B cell (primary cell): ENCODE measurements around the gene TASOR. TPM values are rescaled to one million over a fixed set of nuclear protein-coding genes. Genes with fewer than 3 reads are reported as not detected.

Experiments
- ATAC-seq: fragments of 200-7000 bp; cut with Tn5 transposase; one replicate; pipeline ENCODE4 v1.10.0; 2021; ENCODE audit warnings: low read depth, mild to moderate bottlenecking, moderate number of reproducible peaks, moderate library complexity
- CTCF ChIA-PET: fragments of 350-600 bp; sonication (Branson Sonifier 250); formaldehyde crosslinking; loops from one replicate; lab custom pipeline; 2021; ENCODE audit warnings: antibody characterized with exemption, inconsistent platforms; lab: Charles Lee
- POLR2A ChIA-PET: fragments of 350-600 bp; sonication (Branson Sonifier 250); formaldehyde crosslinking; loops from one replicate; lab custom pipeline; 2021; ENCODE audit warnings: antibody characterized with exemption; lab: Charles Lee
- DNase-seq: peaks from one replicate; pipeline ENCODE4 v3.0.0; 2013
- H2AFZ ChIP-seq: 2 replicates; pipeline ENCODE4 v1.6.1; 2012; ENCODE audit warnings: mild to moderate bottlenecking, low read depth, low read length; ENCODE audit not compliant: insufficient read depth, poor library complexity, severe bottlenecking
- H3K27ac ChIP-seq, 2 donors: 1 replicate in 1 of 2; 2 replicates in 1 of 2; pipeline ENCODE4 v1.5.1; 2012 to 2013; ENCODE audit warnings: low read length in 2 of 2, mild to moderate bottlenecking in 2 of 2, moderate library complexity in 1 of 2
- H3K27me3 ChIP-seq, 4 experiments: fragments of 200-600 bp in 1 of 4; sonication (generic) in 1 of 4; replicated peaks in 1 of 4; 1 replicate in 2 of 4; 2 replicates in 2 of 4; pipeline versions ENCODE4 v1.6.1 to v1.7.0; 2013 to 2016; ENCODE audit warnings: low read length in 3 of 4, mild to moderate bottlenecking in 2 of 4, mixed read lengths in 1 of 4, moderate library complexity in 1 of 4; ENCODE audit not compliant: insufficient read depth in 4 of 4, control insufficient read depth in 3 of 4; ENCODE audit errors: control extremely low read depth in 1 of 4
- H3K36me3 ChIP-seq, 2 experiments: replicated peaks in 1 of 2; 1 replicate in 1 of 2; 2 replicates in 1 of 2; pipeline versions ENCODE4 v1.6.1 to v1.7.1; 2013; ENCODE audit warnings: low read length in 1 of 2; ENCODE audit not compliant: insufficient read depth in 2 of 2, control insufficient read depth in 1 of 2; ENCODE audit errors: control extremely low read depth in 1 of 2, extremely low read depth in 1 of 2
- H3K4me1 ChIP-seq, 2 donors: fragments of 200-600 bp in 1 of 2; sonication (generic) in 1 of 2; 1 replicate in 1 of 2; 2 replicates in 1 of 2; pipeline versions ENCODE4 v1.5.1 to v1.6.1; 2013 to 2017; ENCODE audit warnings: low read length in 2 of 2; ENCODE audit not compliant: control insufficient read depth in 2 of 2, insufficient read depth in 2 of 2
- H3K4me2 ChIP-seq: replicated peaks from 2 replicates; pipeline ENCODE3; 2012; ENCODE audit warnings: mild to moderate bottlenecking, low read depth, low read length; ENCODE audit not compliant: poor library complexity, severe bottlenecking
- H3K4me3 ChIP-seq, 5 experiments: fragments of 200-600 bp in 1 of 5; sonication (generic) in 1 of 5; 1 replicate in 3 of 5; 2 replicates in 2 of 5; pipeline versions ENCODE4 v1.5.1 to v1.7.0; 2011 to 2016; ENCODE audit warnings: low read length in 4 of 5, mild to moderate bottlenecking in 4 of 5, low read depth in 2 of 5, control low read depth in 1 of 5, moderate library complexity in 1 of 5; ENCODE audit not compliant: insufficient read depth in 1 of 5; ENCODE audit errors: control extremely low read depth in 1 of 5, extremely low read depth in 1 of 5
- H3K79me2 ChIP-seq: fragments of 200-600 bp; sonication (generic); one replicate; pipeline ENCODE4 v1.6.0; 2016; ENCODE audit warnings: low read length; ENCODE audit not compliant: control insufficient read depth, insufficient read depth
- H3K9ac ChIP-seq: fragments of 200-600 bp; sonication (generic); 2 replicates; pipeline ENCODE4 v1.6.1; 2017; ENCODE audit warnings: mild to moderate bottlenecking, low read length, moderate library complexity
- H3K9me3 ChIP-seq, 3 donors: one replicate each; pipeline versions ENCODE4 v1.6.1 to v1.7.1; 2013; ENCODE audit warnings: low read length in 2 of 3; ENCODE audit not compliant: control insufficient read depth in 2 of 3, insufficient read depth in 1 of 3; ENCODE audit errors: control extremely low read depth in 1 of 3
- H4K20me1 ChIP-seq: 2 replicates; pipeline ENCODE4 v1.6.0; 2012; ENCODE audit warnings: mild to moderate bottlenecking, low read length; ENCODE audit not compliant: insufficient read depth, control insufficient read depth, poor library complexity, severe bottlenecking
- H3K27ac Mint-ChIP-seq: one replicate; pipeline ENCODE4 v1.8.0; 2021; ENCODE audit warnings: mixed read lengths
- H3K27me3 Mint-ChIP-seq: one replicate; pipeline ENCODE4 v1.8.0; 2021; ENCODE audit warnings: mixed read lengths
- H3K4me1 Mint-ChIP-seq: one replicate; pipeline ENCODE4 v1.8.0; 2021; ENCODE audit warnings: mixed read lengths
- H3K4me3 Mint-ChIP-seq: one replicate; pipeline ENCODE4 v1.8.0; 2021; ENCODE audit warnings: mixed read lengths
- H3K9me3 Mint-ChIP-seq: one replicate; pipeline ENCODE4 v1.8.0; 2022; ENCODE audit warnings: mixed read lengths; ENCODE audit not compliant: insufficient read depth
- CTCF ChIP-seq: fragments of 200-600 bp; IDR thresholded peaks from one replicate; pipeline ENCODE4 v1.8.0; 2022; ENCODE audit warnings: antibody characterized with exemption, mild to moderate bottlenecking
- EZH2 ChIP-seq: IDR thresholded peaks from 2 replicates; pipeline ENCODE4 v1.6.1; 2012; ENCODE audit warnings: borderline replicate concordance, low read depth, mild to moderate bottlenecking, moderate library complexity, low read length; ENCODE audit not compliant: insufficient read depth, poor library complexity, severe bottlenecking
- WGBS: methylation state at CpG from one replicate; pipeline ENCODE4 v1.1.5; 2013; ENCODE audit warnings: missing lambda C conversion rate; ENCODE audit not compliant: insufficient coverage; 5-methylcytosine and 5-hydroxymethylcytosine counted together
- intact Hi-C: fragments of 100-400 bp; cut with micrococcal nuclease; formaldehyde crosslinking; loops from one replicate; pipeline ENCODE4 v1.10.0; 2022
- polyA plus RNA-seq: library from polyadenylated mRNA; depleted of rRNA; stranded (reverse); fragments of >200 nt; gene quantifications from 2 replicates; pipeline ENCODE4 v1.2.3, GENCODE V29; 2012
- total RNA-seq, 2 donors: library from RNA; stranded (reverse); fragments of 120-200 nt in 1 of 2; gene quantifications; 1 replicate in 1 of 2; 2 replicates in 1 of 2; pipeline versions ENCODE4 v1.2.3 to v1.2.4, GENCODE V29; 2013 to 2022

The TASOR gene
- total and polyA plus RNA-seq, 2 donors (not counting 1 experiment from before 2014, with no cell fraction given) = 30.9 to 105 TPM

DNA sequence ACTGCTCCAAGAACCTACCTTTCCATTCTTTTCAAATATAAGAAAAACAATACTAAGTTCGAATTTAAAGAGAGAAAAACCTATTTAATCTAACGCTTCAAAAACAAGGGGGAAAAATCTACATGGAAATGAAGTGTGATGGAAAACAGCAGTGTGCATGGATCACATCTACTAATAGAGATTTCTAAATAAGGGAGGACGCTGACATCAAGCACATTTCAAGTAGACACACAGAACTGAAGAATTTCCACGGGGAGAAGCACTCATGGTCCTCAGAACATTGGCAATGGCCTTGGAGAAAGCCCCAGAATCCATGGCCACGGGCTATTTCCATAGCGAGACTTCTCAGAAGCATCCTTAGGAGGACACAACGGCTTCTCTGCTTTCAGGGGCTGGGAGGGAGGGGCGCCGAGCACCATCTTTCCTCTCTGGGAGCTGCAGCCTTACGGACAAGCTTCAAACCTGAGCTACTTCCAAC lies 1.0 kb downstream of the TASOR start:
- WGBS = 1% methylated on average over 7 of the region's 10 CpGs
- peak overlapping the region; percentile 74 to 99 (median 85) for H3K4me3 ChIP-seq
- H3K9ac ChIP-seq = peak overlapping the region; percentile 88
- peak overlapping the region; percentile 99 for H3K27ac Mint-ChIP-seq
- no peaks in the 10 kb centered on the region for H3K27me3 Mint-ChIP-seq
- H4K20me1 ChIP-seq = no peaks in the 10 kb centered on the region
- ChIA-PET CTCF (interaction anchor here (0.8 to 5.3 kb wide), 7 partner anchors 13 to 306 kb away, joined by 3 to 34 read pairs (median 4); partner anchors contain the start of gene ARHGEF3), POLR2A (interaction anchor here (0.6 to 1.8 kb wide), 10 partner anchors 8 to 552 kb away, joined by 3 to 24 read pairs (median 5); partner anchors contain the start of genes ARHGEF3 and CCDC66)
- H3K36me3 ChIP-seq = peaks cover 0 to 6% of the 10 kb centered on the region in 2 experiments
- peak overlapping the region; percentile 99 for H3K4me3 Mint-ChIP-seq
- H2AFZ ChIP-seq = peak overlapping the region; percentile 98
- H3K4me1 ChIP-seq = peaks cover 16 to 27% of the 10 kb centered on the region in 2 donors
- H3K27me3 ChIP-seq = no peaks in the 10 kb centered on the region
- intact Hi-C loops = loop anchor here (1.0 to 10.0 kb wide), 8 partner anchors 73 to 1010 kb away; partner anchors contain the start of genes APPL1, ARF4, CCDC66 and DENND6A
- peak overlapping the region; percentile 98 to 99 for H3K27ac ChIP-seq
- peaks cover 47% of the 10 kb centered on the region for H3K4me1 Mint-ChIP-seq
- peak overlapping the region; percentile 83 for H3K4me2 ChIP-seq
- H3K79me2 ChIP-seq = peaks cover 64% of the 10 kb centered on the region
- peaks cover 3 to 7% (median 4%) of the 10 kb centered on the region in 3 donors for H3K9me3 ChIP-seq
- ATAC-seq = no peak
- TF ChIP-seq CTCF (no peak), EZH2 (no peak)
- H3K9me3 Mint-ChIP-seq = peaks cover 2% of the 10 kb centered on the region
- DNase-seq = no peak

DNA sequence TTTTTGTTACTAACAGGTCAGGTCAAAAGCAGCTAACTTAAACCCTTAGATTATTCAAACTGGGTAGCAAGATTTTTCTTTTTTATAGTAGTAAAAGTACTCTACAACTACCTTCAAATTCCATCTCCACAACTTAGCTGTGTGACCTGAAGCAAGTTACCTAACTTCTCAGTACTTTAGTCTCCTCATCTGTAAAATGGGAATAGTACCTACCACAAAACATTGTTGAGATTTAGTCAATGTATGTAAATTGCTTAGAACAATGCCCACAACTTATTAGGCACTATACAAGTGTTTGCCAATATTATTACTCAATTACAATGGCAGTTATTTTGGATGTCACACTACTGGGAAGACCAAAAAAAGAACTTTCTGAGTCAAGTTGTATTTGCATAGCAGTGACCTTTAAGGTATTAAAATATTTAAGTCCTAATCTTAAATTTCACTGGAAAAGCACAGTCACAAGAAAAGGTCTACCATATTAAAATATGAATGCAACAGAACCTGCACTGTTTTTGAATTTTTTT lies 2.9 kb downstream of the TASOR start:
- Histone ChIP-seq H3K4me2 (peak overlapping the region; percentile 7), H4K20me1 (peaks cover 5% of the 10 kb centered on the region), H3K9ac (no peak overlapping the region), H3K4me3 (no peak overlapping the region), H3K4me1 (peaks cover 16 to 27% of the 10 kb centered on the region in 2 donors), H2AFZ (no peak overlapping the region), H3K27me3 (no peaks in the 10 kb centered on the region), H3K27ac (no peak overlapping the region), H3K36me3 (peaks cover 3 to 6% of the 10 kb centered on the region in 2 experiments), H3K79me2 (peaks cover 74% of the 10 kb centered on the region), H3K9me3 (peaks cover 3 to 7% (median 4%) of the 10 kb centered on the region in 3 donors)
- CTCF ChIA-PET = interaction anchor here (0.7 to 1.4 kb wide), 4 partner anchors 22 to 121 kb away, joined by 3 to 5 read pairs (median 5); no protein-coding TSS in a partner anchor
- Mint-ChIP-seq H3K27ac (no peak overlapping the region), H3K27me3 (no peaks in the 10 kb centered on the region), H3K4me3 (peak overlapping the region; percentile 49), H3K4me1 (peaks cover 50% of the 10 kb centered on the region), H3K9me3 (peaks cover 2% of the 10 kb centered on the region)
- TF ChIP-seq EZH2 (no peak), CTCF (no peak)
- DNase-seq (no peak), ATAC-seq (no peak)
- POLR2A ChIA-PET = interaction anchor here (0.7 kb wide), 1 partner anchor 65 kb away, joined by 4 read pairs; no protein-coding TSS in a partner anchor
- intact Hi-C loops = loop anchor here (5.0 to 10.0 kb wide), 3 partner anchors 385 to 1012 kb away; partner anchors contain the start of genes APPL1, DENND6A and SPATA12
